Kidney (tissue), 14 donors: Measurements from ENCODE around the gene CEP112. TPM values are rescaled to one million over a fixed set of nuclear protein-coding genes. Genes with fewer than 3 reads are reported as not detected.

Experiments
- DNase-seq, 5 donors: peaks; one replicate each; pipeline ENCODE4 v3.0.0-alpha.2; 2013 to 2020
- FAIRE-seq: peaks from 2 replicates; lab custom pipeline; 2012; peaks lifted over from hg19 to GRCh38; lab: Jason Lieb, UNC
- H3K27ac ChIP-seq, 2 donors: one replicate each; pipeline ENCODE4 v1.7.0; 2013; ENCODE audit warnings: low read depth in 2 of 2, low read length in 2 of 2, inconsistent platforms in 1 of 2
- H3K27me3 ChIP-seq: one replicate; pipeline ENCODE4 v1.7.1; 2013; ENCODE audit warnings: low read length, inconsistent platforms; ENCODE audit not compliant: control insufficient read depth, insufficient read depth
- H3K36me3 ChIP-seq, 3 donors: one replicate each; pipeline versions ENCODE4 v1.7.0 to v1.7.1; 2013; ENCODE audit warnings: low read length in 3 of 3, control low read depth in 1 of 3, inconsistent platforms in 1 of 3; ENCODE audit not compliant: insufficient read depth in 3 of 3, control insufficient read depth in 2 of 3
- H3K4me1 ChIP-seq, 3 donors: one replicate each; pipeline versions ENCODE4 v1.7.0 to v1.7.1; 2013; ENCODE audit warnings: low read length in 3 of 3, inconsistent platforms in 1 of 3, low read depth in 1 of 3; ENCODE audit not compliant: control insufficient read depth in 2 of 3, insufficient read depth in 2 of 3
- H3K4me3 ChIP-seq, 3 donors: one replicate each; pipeline versions ENCODE4 v1.7.0 to v1.8.1; 2013; ENCODE audit warnings: low read length in 3 of 3, control low read depth in 1 of 3, inconsistent platforms in 1 of 3
- H3K9ac ChIP-seq, 3 donors: one replicate each; pipeline versions ENCODE4 v1.7.0 to v1.7.1; 2013; ENCODE audit warnings: low read length in 3 of 3, control low read depth in 1 of 3, inconsistent platforms in 1 of 3
- H3K9me3 ChIP-seq, 3 donors: one replicate each; pipeline versions ENCODE4 v1.7.0 to v1.7.1; 2013; ENCODE audit warnings: low read length in 3 of 3, control low read depth in 1 of 3, inconsistent platforms in 1 of 3; ENCODE audit not compliant: control insufficient read depth in 2 of 3, insufficient read depth in 1 of 3
- intact Hi-C: fragments of 100-400 bp; cut with DNase I; formaldehyde crosslinking; loops from one replicate; pipeline ENCODE4 v1.11.1; 2022
- polyA plus RNA-seq: library from polyadenylated mRNA; stranded (reverse); fragments of 350-450 nt; fragmentation: Illumina TruSeq; extraction: RNeasy Lipid Tissue Mini Kit (QIAGEN cat#74804); gene quantifications from one replicate; pipeline ENCODE4 v1.2.3, GENCODE V29; 2014; ENCODE audit warnings: low read depth, low replicate concordance; ENCODE audit not compliant: insufficient read depth
- total RNA-seq: library from RNA; stranded (reverse); fragmentation: NEBNext Ultra II Directional; extraction: Animal tissue kit (Norgen Biotek cat#: 25700); gene quantifications from one replicate; pipeline ENCODE4 v1.2.1, GENCODE V29; 2021
- TF ChIP-seq, protein P1 (sequence below): IDR thresholded peaks from 3 replicates; pipeline ENCODE4 v1.5.1; 2012; ENCODE audit warnings: mild to moderate bottlenecking, moderate library complexity, borderline replicate concordance; ENCODE audit not compliant: insufficient read depth; ENCODE audit errors: extremely low read depth
- donor health status: control.
- donor health status: control.
- donor health status: control.
- donor health status: control.
- donor health status: control.
- donor health status: DM: yes; HTN: yes; CAD: no.
- donor health status: Normal renal cell carcinoma (clear cell type).

Gene CEP112
- total and polyA plus RNA-seq, 2 donors from 2014 or later = 17.0 to 27.4 TPM

DNA sequence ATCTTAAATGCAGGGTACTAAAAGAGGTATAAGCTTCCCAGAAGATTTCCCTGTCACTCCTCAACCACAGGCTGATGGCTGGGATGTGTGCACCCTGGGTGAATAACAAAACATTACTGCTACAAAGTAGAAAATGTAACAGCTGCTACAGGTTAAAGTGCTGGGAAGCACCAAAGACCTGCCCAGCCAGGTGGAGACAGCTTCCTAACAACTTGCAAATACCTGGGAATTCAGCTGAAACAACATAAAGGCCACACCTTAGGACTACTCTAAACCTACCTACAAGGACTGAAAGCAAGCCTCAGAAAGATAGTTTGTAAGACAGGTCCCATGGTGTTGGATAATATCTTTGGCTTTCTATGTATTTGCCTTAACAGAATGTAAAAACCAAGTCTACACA, 118.5 kb downstream of the CEP112 start:
- intact Hi-C loops = no loop called here
- FAIRE-seq (no peak), DNase-seq (no peak)
- no peak overlapping the region for H3K4me3 ChIP-seq
- no peak overlapping the region for H3K9ac ChIP-seq
- no peaks in the 10 kb centered on the region for H3K4me1 ChIP-seq
- H3K27me3 ChIP-seq = no peaks in the 10 kb centered on the region
- H3K36me3 ChIP-seq = no peaks in the 10 kb centered on the region
- no peaks in the 10 kb centered on the region for H3K9me3 ChIP-seq
- TF ChIP-seq, protein P1, sequence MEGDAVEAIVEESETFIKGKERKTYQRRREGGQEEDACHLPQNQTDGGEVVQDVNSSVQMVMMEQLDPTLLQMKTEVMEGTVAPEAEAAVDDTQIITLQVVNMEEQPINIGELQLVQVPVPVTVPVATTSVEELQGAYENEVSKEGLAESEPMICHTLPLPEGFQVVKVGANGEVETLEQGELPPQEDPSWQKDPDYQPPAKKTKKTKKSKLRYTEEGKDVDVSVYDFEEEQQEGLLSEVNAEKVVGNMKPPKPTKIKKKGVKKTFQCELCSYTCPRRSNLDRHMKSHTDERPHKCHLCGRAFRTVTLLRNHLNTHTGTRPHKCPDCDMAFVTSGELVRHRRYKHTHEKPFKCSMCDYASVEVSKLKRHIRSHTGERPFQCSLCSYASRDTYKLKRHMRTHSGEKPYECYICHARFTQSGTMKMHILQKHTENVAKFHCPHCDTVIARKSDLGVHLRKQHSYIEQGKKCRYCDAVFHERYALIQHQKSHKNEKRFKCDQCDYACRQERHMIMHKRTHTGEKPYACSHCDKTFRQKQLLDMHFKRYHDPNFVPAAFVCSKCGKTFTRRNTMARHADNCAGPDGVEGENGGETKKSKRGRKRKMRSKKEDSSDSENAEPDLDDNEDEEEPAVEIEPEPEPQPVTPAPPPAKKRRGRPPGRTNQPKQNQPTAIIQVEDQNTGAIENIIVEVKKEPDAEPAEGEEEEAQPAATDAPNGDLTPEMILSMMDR = no peak
- no peak overlapping the region for H3K27ac ChIP-seq

DNA sequence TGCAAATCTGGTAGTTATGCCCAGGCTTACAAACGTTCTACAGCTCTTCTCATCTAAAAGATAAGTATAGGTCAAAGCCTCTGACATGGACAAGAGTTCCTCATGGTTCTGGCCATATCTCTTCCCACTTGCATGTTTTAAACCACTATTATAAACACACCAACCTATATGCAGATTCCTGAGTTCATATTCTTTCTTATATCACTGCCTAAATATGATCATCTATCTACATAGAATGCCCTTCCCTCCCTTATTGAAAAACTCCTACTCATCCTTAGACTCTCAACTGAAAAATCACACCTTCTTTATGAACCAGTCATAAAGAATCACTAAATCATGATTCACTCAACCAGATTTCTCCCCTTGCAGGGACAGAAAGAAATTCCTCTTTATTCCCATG, 128.2 kb downstream of the CEP112 start:
- Histone ChIP-seq H3K9ac (no peak overlapping the region), H3K4me3 (no peak overlapping the region), H3K27ac (no peak overlapping the region), H3K9me3 (no peaks in the 10 kb centered on the region), H3K4me1 (no peaks in the 10 kb centered on the region), H3K36me3 (peaks cover 0 to 4% (median 3%) of the 10 kb centered on the region in 3 donors), H3K27me3 (no peaks in the 10 kb centered on the region)
- FAIRE-seq (no peak), DNase-seq (no peak)
- intact Hi-C loops = no loop called here
- TF ChIP-seq, protein P1 = no peak

DNA sequence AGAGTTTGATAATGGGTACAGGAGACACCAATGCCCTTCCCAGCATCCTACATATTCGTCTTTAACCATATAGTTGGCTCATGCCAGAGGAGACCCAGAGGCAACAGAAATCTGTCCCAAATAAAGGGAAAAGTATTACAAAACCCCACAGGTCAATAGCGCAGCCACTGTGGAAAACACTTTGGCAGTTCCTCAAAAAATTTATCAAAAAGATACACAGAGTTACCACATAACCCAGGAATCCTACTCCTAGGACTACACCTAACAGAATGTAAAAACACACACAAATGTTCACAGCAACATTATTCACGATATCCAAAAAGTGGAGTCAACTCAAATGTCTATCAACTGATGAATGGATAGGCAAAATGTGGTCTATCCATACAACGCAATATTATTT, 135.8 kb downstream of the CEP112 start:
- FAIRE-seq (no peak), DNase-seq (no peak)
- intact Hi-C loops = no loop called here
- Histone ChIP-seq H3K9ac (no peak overlapping the region), H3K4me1 (no peaks in the 10 kb centered on the region), H3K27me3 (no peaks in the 10 kb centered on the region), H3K4me3 (no peak overlapping the region), H3K27ac (no peak overlapping the region), H3K9me3 (no peaks in the 10 kb centered on the region), H3K36me3 (peaks cover 0 to 4% (median 0%) of the 10 kb centered on the region in 3 donors)
- TF ChIP-seq, protein P1 = no peak

DNA sequence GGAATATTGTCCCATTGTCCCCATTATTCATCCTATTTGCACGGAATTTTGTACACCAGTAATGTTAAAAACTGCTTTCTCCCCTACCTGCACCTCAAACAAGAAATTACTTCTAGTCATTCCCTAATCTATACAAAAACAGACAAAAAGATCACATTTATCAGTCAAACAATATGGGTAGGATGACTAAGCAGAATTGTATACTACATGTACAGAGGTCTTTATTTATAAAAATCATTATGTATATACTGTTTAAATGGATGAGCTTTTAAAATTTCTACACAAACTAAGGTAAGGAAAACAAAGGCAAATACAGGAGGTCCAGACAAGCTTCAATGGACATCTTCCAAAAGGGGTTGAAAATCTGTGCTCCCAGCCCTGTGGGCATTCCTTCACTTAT, 137.7 kb downstream of the CEP112 start:
- H3K4me3 ChIP-seq = no peak overlapping the region
- TF ChIP-seq, protein P1 = no peak
- no peaks in the 10 kb centered on the region for H3K9me3 ChIP-seq
- H3K27ac ChIP-seq = no peak overlapping the region
- H3K36me3 ChIP-seq = no peaks in the 10 kb centered on the region
- intact Hi-C loops = no loop called here
- FAIRE-seq (no peak), DNase-seq (no peak)
- no peaks in the 10 kb centered on the region for H3K4me1 ChIP-seq
- no peaks in the 10 kb centered on the region for H3K27me3 ChIP-seq
- H3K9ac ChIP-seq = no peak overlapping the region
